ENCODE results near the gene IGFBP7.

Gene IGFBP7

DNA sequence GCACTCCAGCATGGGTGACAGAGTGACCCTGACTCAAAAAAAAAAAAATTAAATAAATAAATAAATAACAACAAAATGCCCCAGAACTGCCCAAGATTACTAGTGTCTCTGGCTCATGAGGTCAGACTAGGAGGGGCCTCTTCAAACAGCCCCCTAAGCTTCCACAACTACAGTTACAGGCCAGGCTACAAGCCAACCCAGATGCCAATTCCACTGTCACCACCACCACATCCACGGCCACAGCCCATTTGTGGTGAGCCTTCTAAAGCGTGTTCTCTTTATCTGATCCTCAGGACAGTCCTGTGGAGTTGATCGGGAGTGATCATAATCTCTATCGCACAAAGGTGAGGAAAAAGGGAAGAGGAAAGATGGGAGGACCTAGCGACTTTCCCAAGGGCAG lies 36.6 kb downstream of the IGFBP7 start:
- no peak for DNase-seq (ENCODE audit: low spot score)
- in situ Hi-C loops (cut with MboI; ENCODE audit: low sequenced_read_pairs, unreplicated experiment), result no loop called here
- TF ChIP-seq, protein P1, sequence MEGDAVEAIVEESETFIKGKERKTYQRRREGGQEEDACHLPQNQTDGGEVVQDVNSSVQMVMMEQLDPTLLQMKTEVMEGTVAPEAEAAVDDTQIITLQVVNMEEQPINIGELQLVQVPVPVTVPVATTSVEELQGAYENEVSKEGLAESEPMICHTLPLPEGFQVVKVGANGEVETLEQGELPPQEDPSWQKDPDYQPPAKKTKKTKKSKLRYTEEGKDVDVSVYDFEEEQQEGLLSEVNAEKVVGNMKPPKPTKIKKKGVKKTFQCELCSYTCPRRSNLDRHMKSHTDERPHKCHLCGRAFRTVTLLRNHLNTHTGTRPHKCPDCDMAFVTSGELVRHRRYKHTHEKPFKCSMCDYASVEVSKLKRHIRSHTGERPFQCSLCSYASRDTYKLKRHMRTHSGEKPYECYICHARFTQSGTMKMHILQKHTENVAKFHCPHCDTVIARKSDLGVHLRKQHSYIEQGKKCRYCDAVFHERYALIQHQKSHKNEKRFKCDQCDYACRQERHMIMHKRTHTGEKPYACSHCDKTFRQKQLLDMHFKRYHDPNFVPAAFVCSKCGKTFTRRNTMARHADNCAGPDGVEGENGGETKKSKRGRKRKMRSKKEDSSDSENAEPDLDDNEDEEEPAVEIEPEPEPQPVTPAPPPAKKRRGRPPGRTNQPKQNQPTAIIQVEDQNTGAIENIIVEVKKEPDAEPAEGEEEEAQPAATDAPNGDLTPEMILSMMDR (IDR thresholded peaks at IDR 0.05; ENCODE audit: borderline replicate concordance, control extremely low read depth, extremely low read depth, insufficient read depth, missing control alignments), result no peak

- in situ Hi-C loops (cut with MboI; ENCODE audit: low sequenced_read_pairs, unreplicated experiment), result no loop called here
- TF ChIP-seq, protein P1 (IDR thresholded peaks at IDR 0.05; ENCODE audit: borderline replicate concordance, control extremely low read depth, extremely low read depth, insufficient read depth, missing control alignments), result no peak
- DNase-seq (ENCODE audit: low spot score), result no peak
Measured at GRCh38 chr4:57071326-57071725, 38.9 kb downstream of the IGFBP7 start.

- no peak for DNase-seq (ENCODE audit: low spot score)
- TF ChIP-seq, protein P1 (IDR thresholded peaks at IDR 0.05; ENCODE audit: borderline replicate concordance, control extremely low read depth, extremely low read depth, insufficient read depth, missing control alignments), result no peak
- in situ Hi-C loops (cut with MboI; ENCODE audit: low sequenced_read_pairs, unreplicated experiment), result no loop called here
Measured at GRCh38 chr4:57070461-57070860, 39.7 kb downstream of the IGFBP7 start.

DNA sequence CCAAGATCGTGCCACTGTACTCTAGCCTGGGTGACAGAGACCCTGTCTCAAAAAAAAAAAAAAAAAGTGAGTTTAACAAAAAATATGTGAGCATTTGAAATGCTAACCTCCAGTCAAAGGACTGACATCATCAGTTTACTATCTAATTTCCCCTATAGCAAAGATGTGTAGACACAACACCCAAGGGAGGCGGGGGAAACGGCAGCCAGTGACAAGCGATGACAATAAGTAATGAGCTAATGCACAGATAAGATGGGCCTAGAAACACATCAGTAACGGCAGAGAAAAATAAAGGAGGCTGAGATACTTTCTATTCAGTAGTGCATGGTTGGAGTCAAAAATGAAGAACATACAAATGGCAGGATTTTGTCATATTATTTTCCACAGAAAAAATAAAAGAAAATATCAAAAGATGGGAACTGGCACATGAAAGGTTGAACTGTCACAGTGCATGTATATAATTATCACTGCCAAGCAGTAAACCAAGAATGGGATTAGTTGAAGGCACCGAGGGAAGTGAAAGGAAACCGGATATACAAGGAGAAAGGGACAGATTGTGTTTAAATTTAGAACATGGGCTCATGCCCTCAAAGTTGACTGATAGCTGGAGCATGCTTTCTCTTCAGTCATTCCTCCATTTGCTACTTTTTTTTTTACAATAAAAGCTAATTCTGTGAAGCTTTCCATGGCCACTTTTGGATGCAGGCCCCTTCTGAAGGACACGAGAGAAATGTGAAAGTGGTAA lies 41.8 kb downstream of the IGFBP7 start:
- TF ChIP-seq, protein P1 (IDR thresholded peaks at IDR 0.05; ENCODE audit: borderline replicate concordance, control extremely low read depth, extremely low read depth, insufficient read depth, missing control alignments), result no peak
- DNase-seq (ENCODE audit: low spot score), result no peak
- in situ Hi-C loops (cut with MboI; ENCODE audit: low sequenced_read_pairs, unreplicated experiment), result no loop called here

DNA sequence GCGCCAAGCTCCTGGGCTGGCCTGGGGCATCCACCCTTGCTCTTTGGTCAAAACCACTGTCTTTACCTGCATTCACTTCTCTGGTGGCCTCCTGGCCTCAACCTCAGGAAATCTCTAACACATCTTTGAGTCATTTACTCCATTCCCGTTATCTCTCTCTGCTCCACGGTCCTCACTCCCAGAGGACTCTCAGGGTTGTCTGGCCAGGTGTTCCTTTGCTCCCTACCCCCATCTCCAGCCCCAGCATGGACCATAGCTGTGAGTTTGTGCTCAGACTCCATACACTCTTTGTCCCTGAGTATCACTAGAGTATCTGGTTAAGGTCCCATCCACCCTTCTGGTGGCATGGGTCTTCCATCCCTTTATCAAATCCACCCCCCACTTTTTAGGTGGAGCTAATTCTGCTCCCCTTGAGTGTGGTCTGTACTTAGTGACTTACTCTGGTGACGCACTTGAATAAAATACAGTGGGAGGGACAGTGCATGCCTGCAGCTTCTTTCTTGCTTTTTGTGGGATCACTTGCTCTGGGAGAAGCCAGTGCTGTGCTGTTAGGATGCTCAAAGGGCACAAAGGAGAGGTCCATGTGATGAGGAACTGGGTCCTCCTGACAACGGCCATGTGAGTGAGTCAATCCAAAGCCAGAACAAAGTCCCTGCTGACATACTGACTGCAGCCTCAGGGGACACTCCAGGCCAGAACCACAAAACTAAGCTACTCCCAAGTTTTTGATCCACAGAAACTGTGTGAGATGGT lies 44.3 kb downstream of the IGFBP7 start:
- in situ Hi-C loops (cut with MboI; ENCODE audit: low sequenced_read_pairs, unreplicated experiment), result no loop called here
- DNase-seq (ENCODE audit: low spot score), result no peak
- TF ChIP-seq, protein P1 (IDR thresholded peaks at IDR 0.05; ENCODE audit: borderline replicate concordance, control extremely low read depth, extremely low read depth, insufficient read depth, missing control alignments), result no peak

- in situ Hi-C loops (cut with MboI; ENCODE audit: low sequenced_read_pairs, unreplicated experiment), result no loop called here
- TF ChIP-seq, protein P1 (IDR thresholded peaks at IDR 0.05; ENCODE audit: borderline replicate concordance, control extremely low read depth, extremely low read depth, insufficient read depth, missing control alignments), result no peak
- DNase-seq (ENCODE audit: low spot score), result no peak
Measured at GRCh38 chr4:57064811-57065711, 45.1 kb downstream of the IGFBP7 start.

All from GM13976 (cell line).